T-helper 2 cell treated with Interferon-gamma antibody and Interleukin-4, amounts not matched to agents 100 ng/mL and 5 ng/mL, for 36 hours (primary cell): Measurements from ENCODE around the gene RAVER1. TPM values are rescaled to one million over a fixed set of nuclear protein-coding genes. Genes with fewer than 3 reads are reported as not detected.

ENCODE experiments used
- intact Hi-C: fragments of 100-400 bp; cut with micrococcal nuclease; formaldehyde crosslinking; loops from one replicate; pipeline ENCODE4 v1.15.1; 2023
- total RNA-seq: library from RNA; stranded (reverse); gene quantifications from 2 replicates; pipeline ENCODE4 v1.2.3, GENCODE V29; 2022

Gene RAVER1
- total RNA-seq, 1 donor from 2014 or later, result 78.0 TPM

DNA sequence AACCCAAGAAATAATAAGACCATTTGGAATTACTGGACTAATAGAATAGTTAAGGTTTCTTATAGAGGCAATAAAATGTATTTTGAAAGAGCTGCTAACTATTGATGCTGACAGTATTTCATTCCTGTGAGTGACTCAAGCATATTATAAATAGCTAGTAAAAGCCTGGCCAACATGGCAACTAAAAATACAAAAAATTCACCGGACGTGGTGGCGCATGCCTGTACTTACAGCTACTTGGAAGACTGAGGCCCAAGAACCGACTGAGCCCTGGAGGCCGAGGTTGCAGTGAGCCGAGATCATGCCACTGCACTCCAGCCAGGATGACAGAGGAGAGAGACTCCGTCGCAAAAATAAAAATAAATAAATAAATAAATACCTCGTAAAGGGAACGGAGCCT, 11.5 kb upstream of the RAVER1 start:
- intact Hi-C loops, result no loop called here

DNA sequence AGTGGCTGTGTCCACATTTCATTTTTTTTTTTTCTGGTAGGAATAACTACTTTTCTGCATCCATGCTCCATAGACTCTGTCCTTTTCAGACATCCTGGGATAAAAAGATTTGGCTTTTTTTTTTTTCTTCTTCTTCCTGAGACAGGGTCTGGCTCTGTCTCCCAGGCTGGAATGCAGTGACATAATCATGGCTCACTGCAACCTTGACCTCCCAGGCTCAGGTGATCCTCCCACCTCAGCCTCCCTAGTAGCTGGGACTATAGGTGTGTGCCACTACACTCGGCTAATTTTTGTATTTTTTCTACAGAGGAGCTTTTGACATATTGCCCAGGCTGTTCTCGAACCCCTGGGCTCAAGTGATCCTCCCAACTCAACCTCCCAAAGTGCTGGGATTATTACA, 10.2 kb upstream of the RAVER1 start:
- intact Hi-C loops, result no loop called here

DNA sequence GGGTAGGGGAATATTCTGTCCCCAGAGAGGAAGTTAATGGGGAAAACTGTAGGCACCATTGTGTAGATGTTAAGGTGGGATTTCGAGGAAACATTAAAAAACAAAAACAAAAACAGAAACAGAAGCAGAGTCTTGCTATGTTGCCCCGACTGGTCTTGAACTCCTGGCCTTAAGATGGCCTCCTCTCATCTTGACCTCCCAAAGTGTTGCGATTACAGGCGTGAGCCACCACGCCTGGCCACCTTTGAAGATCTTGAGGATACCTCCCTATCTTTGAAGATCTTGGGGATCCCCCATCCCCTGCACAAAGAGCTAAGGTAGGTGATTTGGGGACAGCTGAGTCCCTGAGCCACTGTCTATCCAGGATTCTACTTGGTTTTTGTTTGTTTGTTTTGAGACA, 6.6 kb upstream of the RAVER1 start:
- intact Hi-C loops, result loop anchor here (5.0 kb wide), 1 partner anchor 73 kb away; no protein-coding TSS in a partner anchor

DNA sequence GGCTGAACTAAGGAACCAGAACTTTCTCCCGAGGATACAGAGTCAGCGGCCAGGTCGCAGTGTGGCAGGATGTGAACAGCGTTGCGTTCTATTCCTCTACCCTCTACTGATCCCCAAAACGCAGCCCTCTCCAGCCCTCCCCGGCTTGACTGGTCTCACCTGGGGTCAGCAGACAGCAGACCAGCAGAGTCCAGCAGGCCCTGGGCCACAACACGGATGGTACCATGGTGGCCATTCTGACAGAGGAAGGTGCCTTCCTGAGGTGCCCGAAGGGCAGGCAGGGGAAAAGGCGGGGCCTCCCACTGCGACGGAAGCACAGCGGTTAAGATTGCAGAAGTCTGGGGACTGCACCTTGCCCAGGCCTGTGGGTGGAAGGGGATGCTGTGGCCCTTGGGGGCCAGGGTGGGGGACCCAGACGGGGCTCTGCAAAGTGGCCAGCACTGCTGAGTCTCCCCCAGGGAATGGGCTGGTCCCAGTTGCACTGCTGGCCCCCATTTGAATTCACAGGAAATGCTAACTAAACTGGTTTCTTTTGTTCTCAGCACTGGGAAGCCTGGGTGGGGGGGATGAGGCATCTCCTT, 6.1 kb upstream of the RAVER1 start, which contains the start of gene ICAM3:
TSS of gene ICAM3 (minus strand) at position 245 of the 581 bp plus-strand sequence. CDS start at position 235, 10 bp downstream.
- intact Hi-C loops, result loop anchor here (5.0 kb wide), 1 partner anchor 72 kb away; no protein-coding TSS in a partner anchor

DNA sequence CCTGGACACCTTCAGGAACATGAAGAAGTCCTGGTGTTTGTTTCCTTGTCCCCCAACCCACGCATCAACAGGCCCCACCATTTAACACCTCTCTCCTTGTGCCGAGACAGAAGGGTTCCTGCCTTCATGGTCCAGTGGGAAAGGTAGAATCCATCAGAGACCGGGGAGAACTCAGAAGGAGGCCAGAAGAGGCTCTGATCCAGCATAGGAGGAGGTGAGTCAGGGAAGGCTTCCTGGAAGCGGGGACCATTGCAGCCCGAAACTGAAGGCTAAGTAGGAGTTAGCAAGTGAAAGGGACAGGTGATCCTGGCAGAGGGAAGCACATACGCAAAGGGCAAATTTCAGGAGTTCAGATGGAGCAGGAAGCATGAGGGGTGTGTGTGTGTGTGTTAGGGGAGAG, 5.6 kb upstream of the RAVER1 start:
- intact Hi-C loops, result loop anchor here (5.0 kb wide), 1 partner anchor 72 kb away; no protein-coding TSS in a partner anchor

DNA sequence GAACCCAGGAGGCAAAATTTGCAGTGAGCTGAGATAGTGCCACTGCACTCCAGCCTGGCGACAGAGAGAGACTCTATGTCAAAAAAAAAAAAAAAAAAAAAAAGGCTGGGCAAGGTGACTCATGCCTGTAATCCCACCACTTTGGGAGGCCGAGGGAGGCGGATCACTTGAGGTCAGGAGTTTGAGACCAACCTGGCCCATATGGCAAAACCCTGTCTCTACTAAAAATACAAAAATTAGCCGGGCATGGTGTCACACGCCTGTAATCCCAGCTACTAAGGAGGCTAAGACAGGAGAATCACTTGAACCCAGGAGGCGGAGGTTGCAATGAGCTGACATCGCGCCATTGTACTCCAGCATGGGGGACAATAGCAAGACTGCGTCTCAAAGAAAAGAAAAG, 3.4 kb upstream of the RAVER1 start:
- intact Hi-C loops, result loop anchor here (5.0 kb wide), 1 partner anchor 69 kb away; no protein-coding TSS in a partner anchor

DNA sequence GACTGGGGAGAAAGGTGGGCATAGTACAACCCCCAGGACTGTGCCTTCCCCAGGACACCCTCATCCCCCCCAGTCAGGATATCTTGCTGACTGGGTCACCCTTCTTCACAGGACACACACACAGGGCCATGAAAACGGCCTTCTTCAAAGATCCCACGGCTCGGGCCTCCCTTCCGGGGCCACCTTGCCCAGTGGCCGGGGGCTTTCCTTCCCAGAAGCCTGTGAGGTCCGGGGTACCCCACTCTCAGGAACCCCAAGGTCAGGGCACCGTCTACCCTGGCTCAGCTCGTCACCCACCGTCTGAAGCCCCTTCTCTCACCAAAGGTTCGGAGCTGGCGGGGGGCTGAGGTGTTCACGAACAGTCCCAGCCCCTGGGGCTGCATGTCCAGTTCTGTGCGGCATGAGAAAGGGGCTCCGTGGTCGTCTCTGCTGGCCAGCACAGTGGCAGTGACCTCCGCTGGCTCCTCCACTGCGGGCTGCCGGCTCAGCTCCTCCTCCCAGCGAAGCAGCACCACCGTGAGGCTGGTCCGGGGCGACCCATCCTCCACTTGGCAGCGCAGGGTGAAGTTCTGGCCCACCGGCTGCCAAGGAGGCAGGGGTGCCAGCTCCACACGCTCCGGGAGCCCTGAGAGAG, 2.1 kb upstream of the RAVER1 start:
- intact Hi-C loops, result loop anchor here (5.0 kb wide), 1 partner anchor 68 kb away; no protein-coding TSS in a partner anchor

DNA sequence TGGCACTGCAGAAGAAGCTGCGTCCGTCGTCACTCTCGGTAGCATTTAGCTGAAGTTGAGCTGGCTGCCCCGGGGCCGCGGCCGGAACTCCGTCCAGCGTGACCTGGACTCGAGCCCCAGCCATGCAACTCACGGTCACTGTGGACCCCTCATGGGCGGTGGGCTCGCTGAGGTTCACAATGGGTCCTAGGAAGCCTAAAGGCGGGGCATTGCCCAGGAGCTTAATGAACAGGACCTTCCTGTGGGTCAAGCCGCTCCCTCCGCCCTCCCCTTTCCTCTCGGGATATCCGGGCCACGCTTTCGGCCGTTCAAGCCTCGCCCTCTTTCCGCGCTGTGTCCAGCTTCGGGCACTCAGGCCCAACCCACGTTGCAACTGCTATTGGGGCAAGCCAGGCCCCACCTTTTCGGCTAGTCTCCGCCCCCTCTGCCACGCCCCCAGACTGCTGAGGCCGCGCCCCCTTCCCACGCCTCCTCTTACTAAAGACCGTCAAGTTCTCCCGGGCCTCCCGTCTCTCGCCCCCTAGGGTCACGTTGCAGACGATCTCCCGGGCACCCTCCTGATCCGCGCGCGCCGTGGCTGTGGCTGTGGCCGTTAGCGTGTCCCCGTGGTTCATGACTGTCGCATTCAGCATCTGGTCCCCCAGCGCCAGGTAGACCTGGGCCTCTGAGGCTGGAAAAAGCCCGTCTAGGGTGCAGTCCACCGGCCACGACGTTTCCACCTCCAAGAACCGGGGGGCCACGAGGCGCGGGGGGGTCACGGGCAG, 1.4 kb upstream of the RAVER1 start:
- intact Hi-C loops, result loop anchor here (5.0 kb wide), 2 partner anchors 67 to 318 kb away; partner anchors contain the start of gene ILF3

DNA sequence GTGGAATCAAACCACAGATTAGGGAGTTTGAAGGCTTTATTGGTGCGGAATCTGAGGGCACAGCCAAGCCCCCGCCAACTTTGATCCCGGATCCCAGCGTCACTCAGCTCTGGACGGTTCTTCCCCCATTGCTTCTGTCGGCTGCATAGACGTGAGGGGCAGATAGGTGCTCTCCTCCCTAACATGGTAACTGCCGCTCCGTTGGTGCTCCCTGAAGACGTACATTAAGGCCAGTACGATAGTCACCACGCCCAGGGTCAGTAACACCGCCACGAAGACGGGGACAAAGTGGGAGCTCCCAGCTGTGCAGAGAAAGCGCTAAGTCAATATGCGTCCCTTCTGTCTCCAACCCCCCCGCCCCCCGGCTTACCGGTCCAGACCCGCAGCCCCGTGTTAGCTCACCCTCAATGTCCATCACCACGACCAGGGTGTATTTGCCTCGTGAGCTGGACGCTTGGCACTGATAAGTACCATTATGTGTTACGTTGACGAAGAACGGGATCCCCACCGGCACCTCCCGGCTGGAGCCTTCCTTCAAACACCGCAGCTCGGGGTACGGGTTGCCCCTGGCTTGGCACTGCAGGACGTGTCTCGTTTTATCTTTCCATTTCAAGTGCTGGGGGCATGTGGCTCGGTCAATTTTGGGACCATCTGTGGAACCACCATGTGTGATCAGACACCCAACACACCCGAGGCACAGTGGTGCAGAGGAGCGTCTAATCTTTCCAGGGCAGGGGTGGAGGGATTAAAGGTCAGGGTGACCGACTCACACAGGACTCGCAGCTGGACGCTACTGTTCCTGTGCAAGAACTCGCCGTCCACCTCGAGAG, 644 bp upstream of the RAVER1 start:
- intact Hi-C loops, result loop anchor here (1.0 to 5.0 kb wide), 4 partner anchors 18 to 318 kb away; partner anchors contain the start of genes FDX2, ILF3 and TYK2

DNA sequence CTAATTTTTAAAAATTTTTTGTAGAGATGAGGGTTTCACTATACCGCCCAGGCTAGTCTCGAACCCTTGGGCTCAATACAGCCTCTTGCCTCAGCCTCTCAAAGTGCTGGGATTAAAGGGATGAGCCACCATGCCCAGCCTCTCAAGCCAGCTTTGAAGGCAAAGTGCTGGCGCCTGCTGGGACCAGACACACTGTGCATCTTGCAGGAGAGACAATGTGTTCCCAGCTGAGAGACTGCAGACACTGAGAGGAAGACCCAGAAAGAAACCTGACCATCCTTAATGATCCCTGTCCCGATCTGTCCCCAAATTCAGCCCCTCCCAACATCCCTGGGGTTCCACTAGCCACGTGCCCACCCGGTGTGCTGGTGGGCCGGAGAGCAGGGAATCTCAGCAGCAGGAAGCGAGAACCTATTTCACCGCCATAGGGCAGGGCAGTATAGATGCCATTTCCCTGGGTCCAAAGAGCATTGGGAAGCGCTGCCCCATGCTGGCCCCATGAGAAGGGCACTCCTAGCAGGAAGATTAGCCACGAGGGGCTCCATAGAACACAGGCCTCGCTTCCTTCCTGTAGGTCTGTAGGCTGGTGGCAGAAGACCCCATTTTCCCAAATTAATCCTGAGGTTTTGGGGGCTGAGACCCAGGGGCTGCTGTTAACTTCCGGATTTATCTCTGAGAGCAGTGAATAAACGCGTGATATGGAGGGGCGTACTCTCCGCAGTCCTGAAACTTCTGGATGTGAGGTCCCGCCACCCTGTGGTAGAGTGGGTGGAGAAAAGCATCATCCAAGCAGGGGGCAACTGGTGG, 968 bp downstream of the RAVER1 start:
- intact Hi-C loops, result loop anchor here (2.0 to 5.0 kb wide), 2 partner anchors 40 to 320 kb away; partner anchors contain the start of gene ILF3

DNA sequence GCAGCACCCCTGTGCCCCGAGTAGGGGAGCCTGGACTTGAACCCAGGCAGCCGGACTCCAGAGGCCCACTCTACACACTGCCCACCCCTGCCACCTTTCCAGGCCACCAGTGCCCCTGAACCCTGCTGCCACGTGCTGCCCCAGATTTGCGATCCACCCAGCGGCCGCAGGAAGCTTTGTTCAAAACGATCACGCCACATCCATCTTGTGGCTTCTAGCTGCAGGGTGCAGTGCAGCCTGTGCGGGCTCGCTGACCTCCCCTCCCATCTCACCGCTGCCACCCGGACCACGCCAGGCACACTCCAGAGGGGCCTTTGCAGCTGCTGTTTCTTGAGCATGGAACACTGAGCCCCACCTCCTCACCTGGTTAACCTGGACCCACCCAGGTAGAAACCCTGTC, 3.8 kb downstream of the RAVER1 start:
- intact Hi-C loops, result no loop called here

DNA sequence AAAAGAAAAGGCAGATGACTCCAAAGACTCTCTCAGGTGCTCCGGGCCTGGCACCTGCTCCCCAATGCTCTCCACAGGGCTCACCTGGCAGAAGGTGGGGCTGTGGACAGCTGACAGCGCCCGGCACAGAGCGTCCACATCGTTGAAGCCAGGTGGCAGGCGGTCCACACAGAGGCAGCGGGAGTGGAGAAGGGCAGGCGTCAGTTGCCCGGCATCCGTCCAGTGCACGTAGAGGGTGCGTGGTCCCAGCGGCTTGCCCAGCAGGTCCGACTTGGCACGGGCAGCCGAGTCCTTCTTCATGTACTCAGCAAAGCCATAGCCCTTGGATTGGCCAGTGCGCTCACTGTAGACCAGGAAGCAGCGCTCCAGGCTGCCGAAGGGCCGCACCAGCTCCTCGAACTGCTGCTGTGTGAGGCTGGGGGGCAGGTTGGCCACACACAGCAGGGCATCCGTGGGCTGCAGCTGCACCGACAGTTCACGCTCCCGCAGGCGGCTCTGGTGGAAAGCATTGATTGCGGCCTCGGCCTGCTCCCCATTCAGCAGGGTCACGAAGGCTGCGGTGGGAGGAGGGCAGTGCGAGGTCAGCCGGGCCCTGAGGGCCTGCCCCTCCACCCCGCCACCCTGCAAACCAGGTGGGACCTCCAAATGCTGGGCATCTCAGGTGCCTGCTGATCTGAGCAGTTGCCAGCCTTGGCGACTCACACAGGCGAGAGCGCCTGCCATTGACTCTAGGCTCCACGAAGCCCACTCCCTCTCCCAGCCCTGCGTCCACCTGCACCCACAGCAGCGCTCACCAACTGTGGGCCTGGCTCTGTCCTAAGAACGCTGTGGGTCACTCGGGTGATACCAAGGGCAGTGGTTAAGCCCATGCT, 4.5 kb downstream of the RAVER1 start:
- intact Hi-C loops, result no loop called here

DNA sequence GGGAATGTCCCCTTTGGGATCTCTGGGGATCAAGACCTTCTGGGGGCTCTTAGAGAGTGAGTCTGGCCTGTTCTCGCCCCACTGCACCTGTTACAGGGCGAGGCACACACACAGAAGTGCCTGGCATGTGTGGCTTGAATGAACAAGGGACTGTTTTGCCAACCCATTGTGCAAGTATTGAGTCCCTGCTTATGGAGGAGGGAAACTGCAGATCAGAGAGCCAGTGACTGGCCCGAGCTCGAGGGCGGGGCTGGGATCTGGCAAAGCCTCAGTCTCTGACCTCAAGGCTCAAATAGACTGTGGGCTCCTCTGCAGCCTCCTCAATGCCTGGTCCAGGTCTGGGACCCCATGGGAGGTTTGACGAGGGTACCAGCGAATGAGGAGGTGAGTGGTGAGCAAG, 5.5 kb downstream of the RAVER1 start:
- intact Hi-C loops, result no loop called here

DNA sequence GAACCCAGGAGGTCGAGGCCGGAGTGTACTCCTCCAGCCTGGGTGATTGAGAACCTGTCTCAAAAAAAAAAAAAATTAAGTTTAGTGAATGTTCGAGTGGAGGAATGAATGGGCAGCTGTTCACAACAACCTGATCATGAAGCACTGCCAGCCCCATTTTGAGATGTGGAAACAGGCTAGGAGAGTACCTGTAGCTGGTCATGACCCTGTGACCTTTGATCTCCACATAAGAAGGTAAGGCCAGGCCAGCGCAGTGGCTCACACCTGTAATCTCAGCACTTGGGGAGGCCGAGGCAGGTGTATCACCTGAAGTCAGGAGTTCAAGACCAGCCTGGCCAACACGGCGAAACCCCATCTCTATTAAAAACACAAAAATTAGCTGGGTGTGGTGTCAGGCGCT, 7.6 kb downstream of the RAVER1 start:
- intact Hi-C loops, result no loop called here

DNA sequence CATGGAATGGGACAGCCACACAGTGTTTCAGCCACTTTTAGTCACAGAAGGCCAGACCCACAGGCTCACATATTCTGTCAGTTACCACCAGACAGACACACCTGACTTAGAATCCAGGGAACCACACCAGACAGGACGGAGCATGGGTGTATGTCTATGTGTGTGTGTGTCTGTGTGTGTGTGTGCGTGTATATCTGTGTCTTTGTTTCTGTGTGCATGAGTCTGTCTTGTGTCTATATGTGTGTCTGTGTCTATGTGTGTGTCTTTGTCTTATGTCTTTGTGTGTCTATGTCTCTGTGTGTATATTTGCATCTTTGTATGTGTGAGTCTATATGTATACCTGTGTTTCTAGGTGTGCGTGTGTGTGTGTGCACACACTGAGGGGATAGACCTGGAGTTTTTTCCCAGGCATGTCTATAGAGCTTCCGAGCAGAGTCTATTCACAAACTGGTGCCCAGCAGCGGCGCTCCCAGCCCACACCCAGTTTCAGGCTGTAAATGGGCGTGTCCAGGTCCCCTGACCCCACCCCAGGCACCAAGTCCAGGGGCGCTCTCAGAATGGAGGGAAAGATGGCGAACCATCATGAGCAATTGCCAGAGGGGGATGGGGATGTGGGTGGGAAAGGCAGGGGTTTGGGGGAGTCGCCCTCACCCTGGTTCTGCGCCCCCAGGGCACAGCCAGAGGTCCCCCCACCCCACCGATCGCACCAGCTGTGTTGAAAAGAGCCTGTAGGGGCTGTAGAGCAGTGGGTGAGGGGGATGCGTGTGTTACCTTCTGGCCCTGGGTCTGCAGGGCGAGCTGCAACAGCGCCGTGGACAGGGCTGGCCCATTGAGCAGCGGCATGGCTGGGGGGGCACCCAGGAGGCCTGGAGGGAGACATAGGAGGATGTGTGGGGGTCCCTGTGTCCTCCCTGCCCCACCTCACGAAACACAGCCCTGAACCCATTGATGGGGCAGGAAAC, 11.2 kb downstream of the RAVER1 start:
- intact Hi-C loops, result no loop called here

DNA sequence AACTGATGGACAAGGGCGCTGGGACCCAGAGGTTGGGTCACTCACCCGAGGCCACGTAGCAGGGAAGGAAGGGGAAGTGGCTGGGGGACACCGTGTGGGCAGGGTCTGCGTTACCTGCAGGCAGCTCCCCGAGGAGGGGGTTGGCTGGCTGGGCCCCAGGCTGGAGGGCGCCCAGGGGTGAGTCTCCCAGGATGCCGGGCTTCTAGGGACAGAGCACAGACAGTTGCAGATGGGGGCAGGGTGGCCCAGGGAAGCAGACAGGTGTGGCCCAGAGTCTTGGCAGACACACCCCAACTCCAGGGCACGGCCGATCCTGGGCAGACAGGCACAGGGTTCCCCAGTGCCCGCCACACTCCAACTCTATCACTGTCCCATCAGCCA, 11.9 kb downstream of the RAVER1 start:
- intact Hi-C loops, result no loop called here

DNA sequence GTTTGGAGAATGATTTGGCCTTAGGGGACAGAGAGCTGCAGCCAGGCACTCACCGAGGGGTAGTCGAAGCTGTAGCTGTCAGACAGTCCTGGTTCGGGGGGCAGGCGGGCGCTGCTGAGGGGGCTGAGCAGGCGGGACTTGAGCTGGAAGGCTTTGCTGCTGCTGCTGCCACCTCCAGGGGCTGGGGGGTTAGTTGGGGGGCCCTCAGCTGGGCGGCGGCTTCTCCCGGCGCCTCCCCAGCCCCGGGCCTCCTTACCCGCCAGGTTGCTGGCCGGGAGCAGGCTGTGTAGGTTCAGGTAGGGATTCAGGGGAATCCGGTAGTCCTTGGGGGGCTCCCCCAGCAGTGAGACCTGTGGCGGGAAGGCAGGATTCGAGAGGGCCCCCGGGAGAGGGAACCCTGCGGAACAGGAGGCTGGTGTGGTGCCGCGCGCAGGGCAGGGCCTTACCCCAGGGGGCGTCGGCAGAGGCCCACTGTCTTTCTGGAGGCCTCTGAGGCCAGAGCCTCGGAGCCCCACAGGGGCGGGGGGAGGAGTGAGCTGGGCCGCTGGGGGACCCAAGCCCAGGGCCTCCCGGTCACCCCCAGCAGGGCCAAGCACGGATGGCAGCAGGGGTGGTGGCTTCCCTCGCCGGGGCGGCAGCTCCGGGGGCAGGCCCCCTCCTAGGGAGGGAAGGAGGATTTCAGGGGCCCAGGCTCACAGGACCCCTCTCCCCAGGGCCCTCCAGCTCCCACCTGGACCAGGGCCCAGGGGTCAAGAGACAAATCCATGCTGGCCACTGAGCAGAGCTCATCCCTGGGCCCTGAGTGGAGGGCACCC, 12.5 kb downstream of the RAVER1 start:
- intact Hi-C loops, result no loop called here
